Neural progenitor cell (in vitro differentiated cells): ENCODE results near the gene ARMH2. TPM values are rescaled to one million over a fixed set of nuclear protein-coding genes. Genes with fewer than 3 reads are reported as not detected.

Experiments used
- DNase-seq: peaks from one replicate; pipeline ENCODE4 v3.0.0-alpha.2; 2016; ENCODE audit warnings: low spot score
- H2AFZ ChIP-seq: fragments of 200-600 bp; sonication (generic); replicated peaks from 2 replicates; pipeline ENCODE4 v1.6.1; 2016; ENCODE audit warnings: antibody characterized with exemption
- H3F3A ChIP-seq: fragments of 200-600 bp; sonication (generic); 2 replicates; pipeline ENCODE4 v1.6.1; 2016; ENCODE audit warnings: antibody characterized with exemption, low read depth
- H3K27ac ChIP-seq: fragments of 200-600 bp; sonication (generic); 2 replicates; pipeline ENCODE4 v1.5.1; 2016; ENCODE audit warnings: mild to moderate bottlenecking
- H3K27me3 ChIP-seq: fragments of 200-600 bp; sonication (generic); 2 replicates; pipeline ENCODE4 v1.6.1; 2016; ENCODE audit warnings: mild to moderate bottlenecking, moderate library complexity
- H3K36me3 ChIP-seq: fragments of 200-600 bp; sonication (generic); 2 replicates; pipeline ENCODE4 v1.5.1; 2016
- H3K4me1 ChIP-seq: fragments of 200-600 bp; sonication (generic); 2 replicates; pipeline ENCODE4 v1.6.1; 2016; ENCODE audit warnings: mixed run types
- H3K4me2 ChIP-seq: fragments of 200-600 bp; sonication (generic); 2 replicates; pipeline ENCODE4 v1.6.1; 2016
- H3K4me3 ChIP-seq: fragments of 200-600 bp; sonication (generic); 2 replicates; pipeline ENCODE4 v1.5.1; 2016
- H3K79me2 ChIP-seq: fragments of 200-600 bp; sonication (generic); 2 replicates; pipeline ENCODE4 v1.6.1; 2016; ENCODE audit warnings: low read depth
- H3K9ac ChIP-seq: fragments of 200-600 bp; sonication (generic); 2 replicates; pipeline ENCODE4 v1.6.1; 2016
- H3K9me3 ChIP-seq: fragments of 200-600 bp; sonication (generic); 2 replicates; pipeline ENCODE4 v1.5.1; 2016; ENCODE audit warnings: low read depth
- H4K20me1 ChIP-seq: fragments of 200-600 bp; sonication (generic); 2 replicates; pipeline ENCODE4 v1.6.1; 2016; ENCODE audit warnings: low read depth
- H3K27ac Mint-ChIP-seq: 3 replicates; pipeline ENCODE4 v1.8.0; 2021; ENCODE audit warnings: mixed read lengths
- H3K27me3 Mint-ChIP-seq: 2 replicates; pipeline ENCODE4 v1.8.0; 2022; ENCODE audit warnings: low read depth, mild to moderate bottlenecking, inconsistent platforms, moderate library complexity, mixed read lengths; ENCODE audit not compliant: insufficient read depth
- H3K36me3 Mint-ChIP-seq: 3 replicates; pipeline ENCODE4 v1.8.0; 2021; ENCODE audit warnings: mixed read lengths
- H3K4me1 Mint-ChIP-seq: 3 replicates; pipeline ENCODE4 v1.8.0; 2021; ENCODE audit warnings: mixed read lengths
- H3K4me3 Mint-ChIP-seq: 3 replicates; pipeline ENCODE4 v1.8.0; 2021; ENCODE audit warnings: mild to moderate bottlenecking, moderate library complexity, mixed read lengths
- H3K9me3 Mint-ChIP-seq: 3 replicates; pipeline ENCODE4 v1.8.0; 2020; ENCODE audit warnings: mixed read lengths
- EZH2 ChIP-seq: fragments of 200-600 bp; sonication (generic); IDR thresholded peaks from 2 replicates; pipeline ENCODE4 v1.6.1; 2017; ENCODE audit warnings: antibody characterized with exemption, mild to moderate bottlenecking, moderate library complexity
- EZH2phosphoT487 ChIP-seq: fragments of 200-600 bp; sonication (generic); IDR thresholded peaks from 2 replicates; pipeline ENCODE4 v1.6.1; 2017; ENCODE audit warnings: antibody characterized with exemption
- total RNA-seq: library from RNA; depleted of rRNA; stranded (reverse); fragments of >200 nt; gene quantifications from 2 replicates; pipeline ENCODE4 v1.2.3, GENCODE V29; 2015; ENCODE audit warnings: low replicate concordance
- TF ChIP-seq, protein P1 (sequence below): fragments of 200-600 bp; sonication (generic); IDR thresholded peaks from 2 replicates; pipeline ENCODE4 v1.5.1; 2017; ENCODE audit warnings: antibody characterized with exemption, mild to moderate bottlenecking

ARMH2 gene
- total RNA-seq, 1 donor from 2014 or later: not detected

DNA sequence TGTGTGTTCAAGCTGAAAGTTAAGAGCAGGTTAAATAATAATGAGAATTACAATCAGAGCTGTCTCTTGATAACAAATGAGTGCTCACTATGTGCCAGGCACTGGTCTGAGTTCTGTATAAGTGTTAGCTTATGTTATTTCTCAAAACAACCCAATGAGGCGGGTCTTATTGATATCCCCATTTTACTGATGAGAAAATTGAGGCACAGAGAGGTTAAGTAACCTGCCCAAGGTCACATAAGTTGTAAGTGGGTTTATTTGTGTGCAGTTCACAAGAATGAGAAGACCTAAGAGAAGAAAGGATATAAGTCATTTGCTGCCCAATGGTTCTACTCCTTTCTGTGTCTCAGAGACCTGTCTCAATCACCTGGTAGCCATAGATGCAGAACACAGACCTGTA lies 34.1 kb upstream of the ARMH2 start:
- H3F3A ChIP-seq: no peaks in the 10 kb centered on the region
- Mint-ChIP-seq H3K9me3 (no peaks in the 10 kb centered on the region), H3K4me1 (peaks cover 11% of the 10 kb centered on the region), H3K27me3 (peaks cover 2% of the 10 kb centered on the region), H3K4me3 (no peak overlapping the region), H3K27ac (no peak overlapping the region), H3K36me3 (no peaks in the 10 kb centered on the region)
- no peaks in the 10 kb centered on the region for H3K27me3 ChIP-seq
- H3K9me3 ChIP-seq: no peaks in the 10 kb centered on the region
- no peaks in the 10 kb centered on the region for H4K20me1 ChIP-seq
- no peak overlapping the region for H3K9ac ChIP-seq
- TF ChIP-seq EZH2phosphoT487 (no peak), EZH2 (no peak)
- TF ChIP-seq, protein P1, sequence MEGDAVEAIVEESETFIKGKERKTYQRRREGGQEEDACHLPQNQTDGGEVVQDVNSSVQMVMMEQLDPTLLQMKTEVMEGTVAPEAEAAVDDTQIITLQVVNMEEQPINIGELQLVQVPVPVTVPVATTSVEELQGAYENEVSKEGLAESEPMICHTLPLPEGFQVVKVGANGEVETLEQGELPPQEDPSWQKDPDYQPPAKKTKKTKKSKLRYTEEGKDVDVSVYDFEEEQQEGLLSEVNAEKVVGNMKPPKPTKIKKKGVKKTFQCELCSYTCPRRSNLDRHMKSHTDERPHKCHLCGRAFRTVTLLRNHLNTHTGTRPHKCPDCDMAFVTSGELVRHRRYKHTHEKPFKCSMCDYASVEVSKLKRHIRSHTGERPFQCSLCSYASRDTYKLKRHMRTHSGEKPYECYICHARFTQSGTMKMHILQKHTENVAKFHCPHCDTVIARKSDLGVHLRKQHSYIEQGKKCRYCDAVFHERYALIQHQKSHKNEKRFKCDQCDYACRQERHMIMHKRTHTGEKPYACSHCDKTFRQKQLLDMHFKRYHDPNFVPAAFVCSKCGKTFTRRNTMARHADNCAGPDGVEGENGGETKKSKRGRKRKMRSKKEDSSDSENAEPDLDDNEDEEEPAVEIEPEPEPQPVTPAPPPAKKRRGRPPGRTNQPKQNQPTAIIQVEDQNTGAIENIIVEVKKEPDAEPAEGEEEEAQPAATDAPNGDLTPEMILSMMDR: no peak
- no peak overlapping the region for H2AFZ ChIP-seq
- no peak for DNase-seq
- H3K4me2 ChIP-seq: no peak overlapping the region
- H3K79me2 ChIP-seq: no peaks in the 10 kb centered on the region
- H3K4me3 ChIP-seq: no peak overlapping the region
- no peaks in the 10 kb centered on the region for H3K4me1 ChIP-seq
- H3K36me3 ChIP-seq: no peaks in the 10 kb centered on the region
- H3K27ac ChIP-seq: no peak overlapping the region

DNA sequence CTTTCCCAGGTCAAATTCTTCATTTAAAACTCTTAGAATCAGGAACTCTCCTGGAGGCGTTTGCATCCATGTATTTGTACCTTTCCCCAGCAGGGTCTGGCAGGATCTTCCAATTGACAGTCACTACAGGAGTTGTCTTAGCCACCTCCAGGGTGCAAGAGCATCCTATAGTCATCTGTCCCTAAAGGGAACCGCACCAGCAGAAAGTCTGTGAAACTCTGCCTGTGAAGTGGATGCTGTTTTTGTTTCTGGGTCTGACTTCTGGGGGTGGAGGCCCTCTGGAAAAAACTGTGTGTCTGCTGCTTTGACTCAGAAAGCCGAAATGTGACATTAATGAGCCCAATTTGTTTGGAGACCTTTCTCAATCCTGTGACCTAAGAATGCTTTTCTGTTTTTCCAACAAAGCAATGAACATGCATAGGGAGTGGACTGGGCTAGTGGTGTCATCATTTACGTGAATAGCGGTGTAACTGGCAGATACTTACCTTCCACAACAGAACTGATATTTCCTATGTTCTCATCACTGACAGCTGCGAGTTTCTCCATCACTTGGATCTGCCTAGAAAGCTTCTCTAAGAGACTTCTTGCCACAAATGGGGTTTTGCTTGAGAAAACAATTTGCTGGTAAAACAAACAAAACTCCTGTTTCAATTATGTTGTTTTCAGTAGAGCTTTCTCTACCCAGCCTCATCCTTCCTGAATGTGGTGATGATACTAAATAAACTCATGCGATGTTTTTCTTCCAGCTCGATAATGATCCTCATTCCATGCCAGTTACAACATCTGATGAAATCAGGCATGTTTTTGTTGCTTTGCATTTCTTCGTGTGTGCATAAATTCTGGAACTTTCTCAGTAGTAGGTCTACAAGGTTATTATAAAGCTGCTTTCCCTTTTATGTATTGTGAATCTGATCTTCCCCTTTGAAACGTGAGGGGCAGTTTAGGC lies 33.3 kb upstream of the ARMH2 start:
- peaks cover 11% of the 10 kb centered on the region for H3K4me1 Mint-ChIP-seq
- Histone ChIP-seq H3K9ac (no peak overlapping the region), H3K27ac (no peak overlapping the region), H2AFZ (no peak overlapping the region), H3K4me3 (no peak overlapping the region), H3K79me2 (no peaks in the 10 kb centered on the region), H3K27me3 (no peaks in the 10 kb centered on the region), H3K36me3 (no peaks in the 10 kb centered on the region), H4K20me1 (no peaks in the 10 kb centered on the region), H3K4me2 (no peak overlapping the region), H3K9me3 (no peaks in the 10 kb centered on the region), H3K4me1 (no peaks in the 10 kb centered on the region), H3F3A (no peaks in the 10 kb centered on the region)
- H3K9me3 Mint-ChIP-seq: no peaks in the 10 kb centered on the region
- no peak for DNase-seq
- no peak overlapping the region for H3K4me3 Mint-ChIP-seq
- no peaks in the 10 kb centered on the region for H3K36me3 Mint-ChIP-seq
- no peak for TF ChIP-seq EZH2
- TF ChIP-seq EZH2phosphoT487: no peak
- TF ChIP-seq, protein P1: no peak
- peaks cover 2% of the 10 kb centered on the region for H3K27me3 Mint-ChIP-seq
- H3K27ac Mint-ChIP-seq: no peak overlapping the region

DNA sequence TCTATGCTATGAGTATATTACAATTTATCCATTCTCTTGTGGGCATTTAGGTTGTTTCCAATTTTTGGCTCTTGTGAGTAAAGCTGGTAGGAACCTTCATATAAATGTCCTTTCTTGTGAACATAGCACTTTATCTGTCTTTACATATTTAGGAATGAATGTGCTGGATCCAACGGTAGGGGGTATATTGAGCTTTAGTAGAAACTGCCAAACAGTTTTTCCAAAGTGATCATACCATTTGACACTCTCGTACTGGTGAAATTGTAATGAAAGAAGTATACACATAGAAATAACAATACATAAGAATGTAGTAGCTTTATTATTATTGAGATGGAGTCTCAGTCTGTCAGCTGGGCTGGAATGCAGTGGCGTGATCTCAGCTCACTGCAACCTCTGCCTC lies 30.9 kb upstream of the ARMH2 start:
- TF ChIP-seq, protein P1: no peak
- TF ChIP-seq EZH2phosphoT487: no peak
- no peaks in the 10 kb centered on the region for H3K36me3 Mint-ChIP-seq

More for the DNA sequence above, 30.9 kb upstream of the ARMH2 start:
- Histone ChIP-seq H3K9me3 (no peaks in the 10 kb centered on the region), H3F3A (no peaks in the 10 kb centered on the region), H2AFZ (no peak overlapping the region), H3K4me3 (no peak overlapping the region), H3K27me3 (no peaks in the 10 kb centered on the region), H3K9ac (no peak overlapping the region), H3K79me2 (no peaks in the 10 kb centered on the region), H3K4me1 (no peaks in the 10 kb centered on the region), H4K20me1 (no peaks in the 10 kb centered on the region), H3K4me2 (no peak overlapping the region), H3K27ac (no peak overlapping the region), H3K36me3 (no peaks in the 10 kb centered on the region)
- no peak overlapping the region for H3K4me3 Mint-ChIP-seq
- H3K9me3 Mint-ChIP-seq: no peaks in the 10 kb centered on the region
- peaks cover under 1% of the 10 kb centered on the region for H3K27me3 Mint-ChIP-seq
- no peak for DNase-seq
- peaks cover 11% of the 10 kb centered on the region for H3K4me1 Mint-ChIP-seq
- H3K27ac Mint-ChIP-seq: no peak overlapping the region
